Measurements from ENCODE around the gene HS3ST4. TPM values are rescaled to one million over a fixed set of nuclear protein-coding genes. Genes with fewer than 3 reads are reported as not detected.

Gene HS3ST4
- total RNA-seq, 6 donors from 2014 or later, result 0.13 to 0.44 (median 0.17) TPM; not detected in 3

GRCh38 chr16:25783226-25783625, 91.5 kb downstream of the HS3ST4 start:
- 72 to 77% methylated on average over 1 of the region's 1 CpG for WGBS, 2 donors
- Histone ChIP-seq H3K27ac (no peak overlapping the region), H3K4me1 (no peaks in the 10 kb centered on the region), H3K9me3 (no peaks in the 10 kb centered on the region), H3K4me3 (no peak overlapping the region), H3K27me3 (no peaks in the 10 kb centered on the region), H3K36me3 (no peaks in the 10 kb centered on the region)
- DNase-seq (no peak), ATAC-seq (ENCODE audit: low FRiP score in 2 of 2) (no peak)
- TF ChIP-seq POLR2AphosphoS5 (IDR thresholded peaks at IDR 0.05), result no peak
- TF ChIP-seq EP300 (IDR thresholded peaks at IDR 0.05), result no peak
- no peak for TF ChIP-seq POLR2A (IDR thresholded peaks at IDR 0.05)
- TF ChIP-seq CTCF (IDR thresholded peaks at IDR 0.05), result no peak

GRCh38 chr16:25785361-25785760, 93.6 kb downstream of the HS3ST4 start:
- ATAC-seq (ENCODE audit: low FRiP score in 2 of 2), result no peak
- Histone ChIP-seq H3K27ac (no peak overlapping the region), H3K9me3 (no peaks in the 10 kb centered on the region), H3K36me3 (no peaks in the 10 kb centered on the region), H3K4me1 (no peaks in the 10 kb centered on the region), H3K27me3 (no peaks in the 10 kb centered on the region), H3K4me3 (no peak overlapping the region)
- WGBS, 2 donors, result 60 to 76% methylated on average over 4 of the region's 4 CpGs
- DNase-seq, result no peak
- no peak for TF ChIP-seq CTCF (IDR thresholded peaks at IDR 0.05)
- no peak for TF ChIP-seq POLR2AphosphoS5 (IDR thresholded peaks at IDR 0.05)
- TF ChIP-seq EP300 (IDR thresholded peaks at IDR 0.05), result no peak
- TF ChIP-seq POLR2A (IDR thresholded peaks at IDR 0.05), result no peak

- WGBS, 2 donors, result 81 to 86% methylated on average over 4 of the region's 4 CpGs
- Histone ChIP-seq H3K9me3 (no peaks in the 10 kb centered on the region), H3K36me3 (no peaks in the 10 kb centered on the region), H3K27me3 (no peaks in the 10 kb centered on the region), H3K4me1 (no peaks in the 10 kb centered on the region), H3K27ac (no peak overlapping the region), H3K4me3 (no peak overlapping the region)
- TF ChIP-seq POLR2AphosphoS5 (IDR thresholded peaks at IDR 0.05) (no peak), CTCF (IDR thresholded peaks at IDR 0.05) (no peak), EP300 (IDR thresholded peaks at IDR 0.05) (no peak), POLR2A (IDR thresholded peaks at IDR 0.05) (no peak)
- ATAC-seq (ENCODE audit: low FRiP score in 2 of 2) (no peak), DNase-seq (no peak)
Observed at GRCh38 chr16:25786748-25787147, 95.0 kb downstream of the HS3ST4 start.

- Histone ChIP-seq H3K36me3 (no peaks in the 10 kb centered on the region), H3K4me1 (no peaks in the 10 kb centered on the region), H3K27me3 (no peaks in the 10 kb centered on the region), H3K27ac (no peak overlapping the region), H3K9me3 (no peaks in the 10 kb centered on the region), H3K4me3 (no peak overlapping the region)
- ATAC-seq (ENCODE audit: low FRiP score in 2 of 2), result no peak
- DNase-seq, result no peak
- 79 to 93% methylated on average over 1 of the region's 1 CpG for WGBS, 2 donors
- no peak for TF ChIP-seq CTCF (IDR thresholded peaks at IDR 0.05)
- no peak for TF ChIP-seq POLR2AphosphoS5 (IDR thresholded peaks at IDR 0.05)
- TF ChIP-seq POLR2A (IDR thresholded peaks at IDR 0.05), result no peak
- TF ChIP-seq EP300 (IDR thresholded peaks at IDR 0.05), result no peak
Observed at GRCh38 chr16:25788637-25789036, 96.9 kb downstream of the HS3ST4 start.

GRCh38 chr16:25796239-25796638, 104.5 kb downstream of the HS3ST4 start:
- ATAC-seq (ENCODE audit: low FRiP score in 2 of 2) (no peak), DNase-seq (no peak)
- H3K4me3 ChIP-seq, result no peak overlapping the region
- H3K27ac ChIP-seq, result no peak overlapping the region
- no peaks in the 10 kb centered on the region for H3K4me1 ChIP-seq
- H3K9me3 ChIP-seq, result no peaks in the 10 kb centered on the region
- H3K36me3 ChIP-seq, result no peaks in the 10 kb centered on the region
- H3K27me3 ChIP-seq, result no peaks in the 10 kb centered on the region
- TF ChIP-seq EP300 (IDR thresholded peaks at IDR 0.05) (no peak), POLR2A (IDR thresholded peaks at IDR 0.05) (no peak)
- 79 to 84% methylated on average over 4 of the region's 4 CpGs for WGBS, 2 donors
